Right lung (tissue), 5 donors: Measurements from ENCODE around the gene FHIT. TPM values are rescaled to one million over a fixed set of nuclear protein-coding genes. Genes with fewer than 3 reads are reported as not detected.
A peak's percentile ranks its signal among the peaks of the same experiment; 100 is the strongest.

Experiments
- DNase-seq, 2 donors: peaks; one replicate each; pipeline ENCODE4 v3.0.0-alpha.2; 2013
- polyA plus RNA-seq, 5 donors: library from polyadenylated mRNA; unstranded; fragments of 120-200 nt; gene quantifications; one replicate each; pipeline versions ENCODE4 v1.2.1 to v1.2.3, GENCODE V29; 2013; ENCODE audit warnings: inconsistent platforms in 1 of 5, low replicate concordance in 1 of 5; ENCODE audit not compliant: insufficient read length in 5 of 5, insufficient read depth in 1 of 5

Gene FHIT
- polyA plus RNA-seq, 5 donors: 9.1 to 17.8 (median 10.6) TPM

DNA sequence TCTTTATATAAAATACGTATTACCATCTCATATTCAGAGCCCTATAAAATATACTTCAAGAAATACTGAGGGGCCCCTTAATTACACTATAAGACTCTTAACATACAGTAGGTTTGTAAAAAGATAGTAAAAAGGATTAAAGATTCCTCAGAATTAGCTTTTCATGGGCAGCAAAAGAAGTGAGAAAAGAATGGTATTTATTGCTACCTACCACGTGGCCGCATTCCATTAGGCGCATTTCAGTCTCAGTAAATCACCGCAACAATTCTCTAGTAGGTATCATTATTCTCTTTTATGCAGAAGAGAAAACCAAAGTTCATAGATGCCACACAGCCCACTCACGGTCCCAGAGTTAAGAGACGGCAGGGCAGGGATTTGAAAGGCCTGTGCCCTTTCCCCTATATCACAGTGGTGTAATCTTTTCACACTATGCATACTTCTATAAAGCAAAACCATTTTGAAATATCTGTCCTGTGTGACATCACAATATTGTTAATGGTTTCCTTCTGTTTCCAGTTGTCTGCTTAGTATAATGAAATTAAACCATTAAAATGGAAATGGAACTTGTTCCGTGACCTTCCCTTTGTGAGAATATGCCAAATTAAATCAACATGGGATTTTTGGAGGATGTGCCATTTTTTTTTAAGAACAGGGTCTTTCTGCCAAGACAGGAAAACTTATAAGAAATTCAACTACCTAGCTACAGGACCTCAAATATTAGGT lies 1072.2 kb downstream of the FHIT start:
- no peak for DNase-seq

DNA sequence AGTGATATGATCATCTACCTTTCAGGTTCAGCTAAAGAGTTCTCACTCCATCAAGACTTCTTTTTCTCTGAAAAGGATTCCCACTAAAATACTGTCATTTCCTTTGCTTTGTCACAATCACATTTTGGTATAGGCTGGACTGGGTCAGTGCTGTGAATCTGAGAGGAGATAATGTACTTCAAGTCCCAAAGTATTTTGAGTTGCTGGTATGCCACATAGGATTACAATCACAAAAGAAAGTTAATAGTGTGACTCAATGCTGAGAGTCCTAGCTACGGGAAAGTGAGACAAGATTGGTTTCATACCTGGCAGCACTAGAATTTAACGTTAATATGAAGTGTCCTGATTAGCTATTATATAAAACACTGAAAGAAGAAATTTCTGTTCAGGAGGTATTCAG lies 1073.5 kb downstream of the FHIT start:
- no peak for DNase-seq

DNA sequence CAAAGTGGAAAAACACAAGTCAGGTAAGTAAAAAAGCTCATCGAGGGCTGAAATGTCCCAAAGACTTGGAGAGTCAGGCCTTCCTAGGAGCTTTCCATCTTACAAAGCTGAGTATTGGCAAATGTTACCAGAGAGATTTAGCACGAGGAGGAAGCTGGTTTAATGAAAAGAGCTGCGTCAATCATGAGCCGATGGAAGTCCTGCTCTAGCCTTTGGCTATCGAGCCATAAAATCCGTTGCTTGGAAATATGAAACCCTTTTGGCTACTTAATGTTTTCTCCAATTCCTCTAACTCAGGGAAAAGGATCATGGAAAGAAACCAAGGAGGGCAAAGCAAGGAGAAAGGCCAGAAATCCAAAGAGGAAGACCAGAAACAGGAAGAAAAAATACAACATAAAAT lies 1074.6 kb downstream of the FHIT start:
- DNase-seq: no peak

DNA sequence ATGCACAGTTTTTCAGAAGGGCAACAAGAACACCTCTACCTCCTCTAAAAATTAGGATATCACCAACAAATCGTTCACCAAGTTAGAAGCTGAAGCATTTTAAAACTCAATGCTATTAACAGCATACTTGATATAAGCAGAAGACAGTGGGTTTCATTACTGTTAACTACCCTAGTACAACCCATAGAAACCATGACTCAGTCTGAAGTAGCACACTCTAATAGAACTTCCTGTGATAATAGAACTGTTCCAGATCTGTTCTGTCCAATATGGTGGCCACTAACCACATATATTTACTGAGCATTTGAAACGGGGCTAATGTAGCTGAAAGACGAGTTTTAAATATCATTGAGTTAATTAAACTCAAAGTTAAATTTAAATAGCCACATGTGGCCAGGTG lies 1075.6 kb downstream of the FHIT start:
- DNase-seq: no peak

DNA sequence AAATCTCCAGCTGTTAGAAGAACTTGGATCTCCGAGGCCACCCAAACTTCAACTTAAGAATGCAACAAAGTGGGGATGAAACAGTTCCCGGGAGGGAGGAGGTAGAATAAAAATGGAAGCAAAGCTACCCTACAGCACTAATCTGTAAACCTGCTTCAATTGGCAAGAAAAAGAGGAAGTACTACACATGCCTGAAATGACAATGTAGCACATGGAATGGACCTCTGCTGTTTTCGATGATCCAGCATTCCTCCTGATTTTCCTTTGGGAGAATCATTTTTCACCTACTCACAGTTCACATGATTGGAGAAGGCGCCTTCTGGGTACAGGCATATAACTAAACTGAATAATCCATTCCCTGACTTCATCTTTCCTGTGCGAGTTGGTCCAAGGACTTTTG lies 1081.5 kb downstream of the FHIT start:
- no peak for DNase-seq

DNA sequence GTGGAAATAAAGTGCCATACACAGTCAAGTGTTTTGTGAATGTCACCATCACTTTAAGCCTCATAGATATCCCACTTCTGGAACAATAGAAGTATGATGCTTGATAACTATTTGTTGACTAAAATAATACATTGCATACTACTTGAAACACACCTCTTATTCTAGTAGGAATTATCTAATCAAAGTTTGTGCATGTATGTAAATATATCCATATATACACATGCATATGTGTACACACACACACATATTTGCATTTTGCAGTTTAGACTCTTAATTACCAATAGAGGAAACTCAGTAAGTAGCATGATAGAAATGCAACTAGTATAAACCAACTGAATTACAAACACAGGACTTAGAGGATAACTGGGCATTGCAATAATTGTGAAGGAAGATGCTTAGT lies 1084.1 kb downstream of the FHIT start:
- DNase-seq: no peak

DNA sequence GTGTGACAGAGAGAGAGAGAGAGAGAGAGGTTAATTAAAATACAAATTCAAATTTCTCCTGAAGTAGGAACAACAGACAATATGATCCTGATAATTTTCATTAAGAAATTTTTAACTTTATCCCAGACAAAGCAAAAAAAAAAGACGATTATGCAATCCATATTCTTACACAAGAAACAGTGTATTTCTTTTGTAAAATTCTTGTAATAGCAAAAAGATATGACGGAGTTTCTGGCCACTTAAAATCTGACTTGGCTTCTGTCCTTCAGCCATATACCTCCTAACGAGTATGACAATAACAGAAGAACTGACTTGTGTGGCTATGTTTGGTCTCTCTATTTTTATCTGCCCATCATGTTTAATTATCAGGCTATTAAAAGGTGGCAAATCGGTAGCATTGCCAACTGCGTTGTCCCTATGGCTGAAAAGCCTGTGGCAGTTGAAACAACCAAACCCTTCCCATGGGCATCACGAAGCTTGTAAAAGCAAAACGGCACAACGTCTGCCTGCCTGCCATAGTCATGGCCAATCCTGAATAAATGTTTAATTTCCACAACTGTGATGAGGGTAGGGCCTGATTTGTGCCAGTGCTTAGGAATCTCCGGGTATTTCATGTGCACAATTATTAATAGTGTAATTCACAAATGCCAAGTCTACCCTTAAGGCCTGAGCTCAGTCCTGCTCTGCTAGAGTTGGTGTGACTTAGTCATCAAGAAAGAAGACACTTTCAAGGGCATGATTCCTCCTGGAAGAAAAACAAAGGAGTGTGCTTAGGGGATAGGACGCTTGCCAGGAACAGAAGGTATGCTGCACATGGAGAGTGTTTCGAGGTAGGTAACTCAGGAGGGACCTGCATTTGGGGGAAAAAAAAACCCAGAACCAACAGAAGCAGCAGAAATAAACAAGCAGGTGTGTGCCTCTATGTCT lies 1090.2 kb downstream of the FHIT start:
- peak; percentile 24 to 39 for DNase-seq

DNA sequence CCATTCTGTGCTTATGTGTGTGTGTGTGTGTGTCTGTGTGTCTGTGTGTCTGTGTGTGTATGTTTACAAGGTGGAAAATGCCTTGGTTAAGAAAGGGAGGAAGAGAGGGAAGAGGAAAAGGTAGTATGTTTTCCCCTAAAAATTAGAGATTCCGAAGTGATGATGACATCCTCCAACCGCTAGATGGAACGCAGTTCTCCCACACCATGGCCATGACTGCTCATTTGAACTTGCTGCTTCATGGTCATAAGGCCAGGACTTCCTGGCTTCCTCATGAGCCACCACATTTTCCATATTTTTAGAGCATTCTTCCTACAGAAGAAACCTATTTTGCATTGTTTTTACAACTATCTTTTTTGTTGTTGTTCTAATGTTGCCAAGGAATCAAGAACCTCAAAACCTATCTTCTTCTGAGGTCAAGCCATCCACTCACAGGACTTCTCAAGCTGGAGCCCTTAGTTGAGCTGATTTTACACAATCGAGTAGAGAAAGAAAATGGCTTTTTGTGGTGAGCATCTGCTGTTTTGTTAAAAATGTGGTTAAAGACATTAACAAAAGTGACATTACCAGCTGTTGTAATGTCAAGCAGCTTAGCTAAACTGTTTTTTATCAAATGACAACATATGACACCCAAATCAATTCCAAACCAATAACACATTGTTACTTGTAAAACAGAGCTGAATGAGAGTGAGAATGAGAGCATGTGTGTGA lies 1091.0 kb downstream of the FHIT start:
- peak in 1 of 2 donors; percentile 18 for DNase-seq

DNA sequence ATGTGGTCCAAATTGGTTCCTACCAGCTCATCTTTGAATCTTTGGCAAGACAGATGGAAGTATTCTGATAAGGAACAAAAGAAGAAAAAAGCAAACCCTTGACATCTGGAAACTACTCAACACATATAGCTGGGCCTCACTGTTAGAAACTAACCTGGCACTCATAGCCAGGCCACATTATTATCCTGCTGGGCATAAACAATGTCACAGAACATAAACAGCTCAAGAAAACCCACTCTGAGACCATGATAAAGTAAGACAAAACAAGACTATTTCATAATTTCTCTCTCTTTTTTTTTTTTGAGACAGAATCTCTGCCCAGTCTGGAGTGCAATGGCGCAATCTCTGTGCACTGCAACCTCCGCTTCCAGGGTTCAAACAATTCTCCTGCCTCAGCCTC lies 1093.2 kb downstream of the FHIT start:
- DNase-seq: no peak

DNA sequence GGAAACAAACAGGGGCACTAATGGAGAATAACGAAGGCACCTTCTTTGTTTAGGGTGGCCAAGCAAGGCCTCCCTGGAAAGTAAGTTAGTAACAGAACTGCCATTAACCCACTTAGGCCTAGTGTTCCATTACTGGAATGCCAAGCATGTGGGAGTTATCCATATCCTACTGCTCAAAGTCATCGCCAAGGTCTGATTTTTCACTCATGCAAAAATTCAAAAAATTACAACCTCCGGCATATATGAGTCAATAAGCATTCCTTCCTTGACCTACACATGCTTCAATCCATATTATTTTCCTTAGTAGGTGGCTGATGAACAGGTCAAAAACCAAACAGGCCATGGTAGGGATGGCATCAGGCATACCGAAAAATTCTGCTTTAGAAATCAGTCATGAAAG lies 1097.2 kb downstream of the FHIT start:
- no peak for DNase-seq

DNA sequence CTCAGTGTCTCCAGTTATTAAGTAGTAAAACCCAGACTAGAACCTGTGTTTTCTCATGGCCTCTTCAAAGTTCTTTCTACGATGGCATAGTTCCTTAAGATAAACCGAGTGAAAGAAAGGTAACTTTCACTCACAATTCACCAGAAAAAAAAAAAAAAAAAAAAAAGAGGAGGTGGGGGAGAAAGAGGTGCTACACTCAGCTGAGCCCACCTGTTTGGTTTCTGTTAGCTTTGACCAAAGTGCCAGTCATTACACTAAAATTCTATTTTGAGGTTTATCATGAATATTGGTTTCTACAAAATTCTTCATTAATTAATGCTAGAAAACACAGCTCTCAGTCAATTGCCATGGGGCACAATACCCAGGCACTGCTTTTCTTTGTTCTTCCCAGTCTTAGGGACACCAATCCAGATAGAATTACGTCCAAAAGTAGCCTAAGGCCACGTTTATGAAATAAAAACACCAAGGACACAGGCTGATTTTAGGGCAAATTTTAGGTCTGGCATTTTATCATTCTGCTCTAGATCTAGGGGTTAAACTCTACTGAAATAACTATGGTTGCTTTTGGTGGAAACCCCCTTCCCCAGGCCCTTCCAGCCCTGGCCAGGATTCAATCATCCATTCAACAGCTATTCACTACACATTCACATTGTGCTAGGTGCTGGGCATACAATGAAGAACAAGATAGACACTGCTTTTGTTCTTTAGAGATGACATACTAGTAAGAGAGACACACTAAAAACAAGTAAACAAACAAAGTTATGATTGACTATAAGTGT lies 1097.8 kb downstream of the FHIT start:
- no peak for DNase-seq

DNA sequence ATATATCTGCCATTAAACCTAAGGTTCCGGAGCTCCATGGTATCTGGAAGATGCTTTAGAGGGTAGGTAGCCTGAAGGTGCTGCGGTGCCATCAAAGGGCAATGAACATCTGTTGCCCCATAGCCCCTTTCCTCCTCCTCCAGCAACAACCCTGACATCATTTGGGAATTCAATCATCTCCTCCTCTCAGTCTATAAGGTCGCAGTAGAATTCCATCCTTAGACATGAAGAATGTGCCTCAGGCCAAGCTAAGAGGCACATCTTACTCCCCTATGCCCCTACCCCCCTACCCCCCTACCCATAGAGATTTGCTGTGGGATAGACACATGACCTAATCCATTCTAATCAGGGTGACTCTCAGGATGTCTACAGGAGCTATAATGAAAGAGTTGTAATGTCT lies 1101.8 kb downstream of the FHIT start:
- no peak for DNase-seq

DNA sequence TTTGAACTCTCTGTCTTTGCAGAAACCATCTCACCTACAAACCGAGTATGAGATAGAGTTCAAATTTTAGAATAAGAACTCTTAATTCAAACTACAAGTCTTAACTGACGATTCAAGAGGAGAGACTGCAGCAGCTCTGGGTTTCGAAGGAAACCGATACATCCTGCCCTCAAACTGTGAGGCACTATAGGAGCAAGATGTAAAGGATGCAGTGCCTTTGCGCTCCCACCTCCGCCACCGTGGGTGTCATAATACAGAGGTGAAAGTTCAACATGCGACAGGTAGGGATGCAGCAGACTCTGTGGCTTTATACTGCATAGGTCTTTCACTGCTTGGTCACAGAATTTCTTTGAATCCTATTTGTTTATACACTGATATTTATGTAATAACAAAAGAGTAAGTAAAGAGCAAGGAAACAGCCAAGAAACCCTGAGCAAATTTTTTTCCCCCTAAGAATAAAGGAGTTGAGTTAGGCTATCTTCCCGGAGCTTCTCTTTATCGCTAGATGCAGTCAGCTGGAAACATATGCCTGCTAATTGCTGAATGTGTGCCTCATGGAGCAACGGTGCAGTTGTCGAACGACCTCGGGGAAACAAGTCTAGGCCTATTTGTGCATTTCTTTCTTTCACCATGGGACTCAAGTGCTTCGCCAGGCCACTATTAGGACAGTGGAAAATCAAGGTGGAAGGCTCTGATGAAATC lies 1103.9 kb downstream of the FHIT start:
- no peak for DNase-seq

DNA sequence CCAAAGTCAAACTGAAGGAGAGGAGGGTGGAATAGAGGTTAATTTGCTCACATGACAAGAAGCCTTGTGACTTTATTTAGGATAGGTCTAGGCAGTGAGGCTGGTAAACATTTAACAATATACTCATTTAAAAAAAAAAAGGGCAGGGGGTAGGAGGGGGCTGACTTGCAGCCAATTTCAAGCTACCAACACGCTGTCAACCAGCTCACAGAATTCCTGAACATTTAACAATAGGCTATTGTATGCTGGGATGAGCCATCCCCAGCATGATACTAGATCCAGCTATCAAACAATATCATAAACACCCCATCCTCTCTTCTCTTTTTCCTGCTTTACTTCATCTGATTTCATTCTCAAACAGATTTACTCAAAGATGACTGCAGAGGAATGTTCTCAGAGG lies 1105.1 kb downstream of the FHIT start:
- no peak for DNase-seq

DNA sequence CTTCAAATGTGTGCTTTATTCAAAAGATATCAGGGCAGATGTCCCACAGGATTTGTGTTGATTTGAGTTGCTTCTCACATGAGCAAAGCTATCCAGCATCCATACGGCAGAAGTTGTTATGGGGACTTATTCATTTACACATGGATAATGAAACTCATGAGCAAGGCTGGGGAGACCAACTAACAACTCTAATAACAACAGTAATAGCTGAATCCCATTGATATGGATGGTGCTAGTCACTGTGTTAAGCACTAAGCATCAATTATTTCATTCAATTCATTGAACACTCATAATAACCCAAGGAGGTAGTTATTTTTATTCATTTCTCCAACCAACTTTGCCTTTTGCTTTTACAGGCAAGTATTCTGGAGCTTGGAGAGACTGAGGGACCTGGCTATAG lies 1107.2 kb downstream of the FHIT start:
- no peak for DNase-seq

DNA sequence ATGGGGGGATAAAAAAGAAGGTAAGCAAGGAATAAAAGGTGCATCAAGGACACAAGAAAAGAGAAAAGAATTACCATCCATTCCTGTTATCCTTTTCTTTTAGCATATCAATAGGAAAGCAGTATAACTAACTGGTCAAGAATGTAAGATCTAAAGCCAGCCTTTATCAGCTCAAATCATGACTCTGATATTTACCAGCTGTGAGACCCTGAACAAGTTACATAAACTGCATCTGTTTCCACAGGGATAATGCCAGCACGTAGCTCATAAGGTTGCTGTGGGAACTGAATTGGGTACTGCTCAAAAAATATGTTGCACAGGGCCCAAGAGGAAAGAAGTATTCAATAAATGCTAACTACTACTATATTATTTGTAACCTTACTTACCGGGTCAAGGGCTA lies 1109.2 kb downstream of the FHIT start:
- peak; percentile 68 to 72 for DNase-seq

DNA sequence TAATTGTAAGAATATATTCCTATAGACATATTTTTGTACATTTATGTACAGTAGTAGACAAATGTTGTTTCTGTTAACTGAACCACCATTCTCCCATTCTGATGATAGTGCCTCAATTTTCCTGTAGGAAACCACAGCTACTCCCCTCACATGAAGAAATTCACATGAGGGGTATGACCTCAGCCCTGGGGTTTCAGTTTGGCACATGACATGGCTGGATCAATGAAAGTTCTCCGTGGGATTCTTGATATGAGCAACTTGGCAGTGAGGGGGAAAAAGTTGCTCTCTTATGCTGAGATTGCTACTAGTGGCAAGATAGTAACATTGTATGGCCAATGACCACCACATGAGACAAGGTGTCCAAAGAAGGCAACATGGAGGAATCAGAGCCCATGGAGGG lies 1111.1 kb downstream of the FHIT start:
- DNase-seq: no peak

DNA sequence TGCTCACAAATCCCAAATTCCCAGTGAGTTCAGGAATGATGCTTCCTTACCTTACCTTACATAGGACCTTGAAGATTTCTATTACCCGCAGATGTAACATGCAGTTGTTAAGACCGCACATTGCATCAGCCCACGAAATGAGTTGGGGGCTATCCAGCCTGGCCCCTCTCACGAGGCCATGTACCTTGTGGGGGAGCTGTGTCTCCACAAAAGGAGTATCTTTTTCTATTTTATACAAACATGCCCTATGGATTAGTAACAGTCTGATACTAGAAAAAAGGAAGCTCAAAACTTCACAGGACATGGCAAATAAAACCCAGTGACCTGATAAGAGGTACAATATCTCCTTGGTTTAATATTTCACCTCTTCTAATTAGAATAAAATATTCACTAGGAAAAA lies 1114.7 kb downstream of the FHIT start:
- no peak for DNase-seq

DNA sequence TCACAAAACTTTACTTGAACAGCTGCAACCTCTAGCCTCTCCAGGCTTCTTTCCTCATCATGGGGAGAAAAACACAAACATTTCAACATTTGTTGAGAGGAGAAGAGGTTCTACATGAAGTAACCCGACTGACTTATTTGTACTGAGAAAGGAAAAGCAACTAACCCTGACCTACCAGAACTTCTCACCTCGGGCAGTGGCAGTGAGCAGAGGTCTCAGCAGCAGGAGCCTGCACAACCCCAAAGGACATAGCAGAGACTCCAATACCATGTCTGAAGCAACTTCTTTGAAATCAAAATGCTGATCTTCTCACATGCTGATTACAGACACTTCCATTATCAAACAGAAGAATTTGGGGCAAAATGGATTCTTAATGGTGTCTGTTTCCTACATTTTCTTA lies 1115.8 kb downstream of the FHIT start:
- DNase-seq: no peak

DNA sequence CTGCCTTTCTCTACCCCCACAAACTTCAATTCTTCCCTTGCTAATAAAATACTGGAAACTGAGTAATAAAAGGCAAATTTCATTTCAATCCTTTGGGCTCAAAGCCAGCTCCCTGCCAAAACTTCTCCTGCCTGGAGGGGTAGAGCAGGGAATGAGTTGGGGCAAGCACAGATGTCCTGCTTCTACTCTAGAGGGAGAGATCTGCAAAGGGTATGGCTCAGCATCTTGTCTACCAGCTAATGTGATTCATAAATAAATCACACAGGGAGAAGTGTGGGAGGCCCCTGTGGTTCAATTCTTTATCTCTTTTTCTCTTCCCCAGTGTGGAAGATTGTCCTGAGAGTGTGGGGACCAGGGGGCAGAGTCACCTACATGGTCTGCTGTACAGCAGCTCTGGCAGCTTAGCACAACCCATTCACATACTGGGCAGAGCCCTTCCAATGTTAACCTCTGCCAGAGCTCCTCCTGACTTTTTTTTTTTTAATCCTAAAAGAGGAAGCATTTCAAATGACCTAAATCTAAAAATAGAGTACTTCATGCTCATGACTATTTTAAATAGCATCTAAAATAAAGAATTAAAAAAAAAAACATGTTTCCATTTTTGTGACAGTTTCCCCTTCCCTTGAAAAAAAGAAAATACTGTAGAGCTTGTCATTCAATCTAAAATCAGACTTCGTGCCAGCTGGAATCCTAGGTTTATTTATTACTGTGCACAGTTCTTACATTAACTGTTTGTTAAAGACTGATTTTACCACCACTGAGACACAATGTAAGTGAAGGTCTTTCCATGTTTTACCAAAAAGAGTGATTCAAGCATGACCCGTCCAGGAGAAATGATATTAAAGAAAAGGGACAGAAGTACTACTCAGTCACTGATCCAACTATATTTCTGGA lies 1117.7 kb downstream of the FHIT start:
- no peak for DNase-seq
